A673 (cell line): ENCODE data around the gene ITPKB.

Experiments used
- EZH2 ChIP-seq: fragments of 200-600 bp; sonication (generic); IDR thresholded peaks from 2 replicates; pipeline ENCODE4 v1.6.1; 2017; ENCODE audit warnings: borderline replicate concordance, low read depth, mild to moderate bottlenecking, mixed read lengths, antibody characterized with exemption, low read length; ENCODE audit not compliant: poor library complexity, severe bottlenecking
- TF ChIP-seq, protein P1 (sequence below): fragments of 300-800, 200-600 bp; sonication (generic); conservative IDR thresholded peaks from 2 replicates; pipeline ENCODE4 v1.5.1; 2017; ENCODE audit warnings: low read depth, mild to moderate bottlenecking, antibody characterized with exemption, low read length, moderate library complexity, mixed read lengths

DNA sequence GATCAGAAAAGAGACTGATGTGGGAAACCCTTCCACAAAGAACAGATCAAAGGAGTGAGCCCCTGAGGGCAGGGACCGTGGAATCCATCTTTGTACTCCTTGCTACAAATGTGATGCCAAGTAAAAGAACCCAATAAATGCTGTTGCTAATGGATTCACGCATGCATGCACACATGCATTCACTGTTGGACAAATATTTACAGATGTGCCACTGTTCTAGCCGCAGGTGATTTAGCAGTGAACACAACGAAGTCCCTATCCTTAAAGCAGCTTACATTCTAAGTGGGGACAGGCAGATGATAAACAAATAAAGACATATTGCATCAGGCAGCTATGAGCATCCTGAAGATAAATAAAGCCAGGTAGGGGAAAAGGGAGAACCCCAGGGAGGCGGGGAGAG, 67.8 kb downstream of the ITPKB start:
- TF ChIP-seq, protein P1, sequence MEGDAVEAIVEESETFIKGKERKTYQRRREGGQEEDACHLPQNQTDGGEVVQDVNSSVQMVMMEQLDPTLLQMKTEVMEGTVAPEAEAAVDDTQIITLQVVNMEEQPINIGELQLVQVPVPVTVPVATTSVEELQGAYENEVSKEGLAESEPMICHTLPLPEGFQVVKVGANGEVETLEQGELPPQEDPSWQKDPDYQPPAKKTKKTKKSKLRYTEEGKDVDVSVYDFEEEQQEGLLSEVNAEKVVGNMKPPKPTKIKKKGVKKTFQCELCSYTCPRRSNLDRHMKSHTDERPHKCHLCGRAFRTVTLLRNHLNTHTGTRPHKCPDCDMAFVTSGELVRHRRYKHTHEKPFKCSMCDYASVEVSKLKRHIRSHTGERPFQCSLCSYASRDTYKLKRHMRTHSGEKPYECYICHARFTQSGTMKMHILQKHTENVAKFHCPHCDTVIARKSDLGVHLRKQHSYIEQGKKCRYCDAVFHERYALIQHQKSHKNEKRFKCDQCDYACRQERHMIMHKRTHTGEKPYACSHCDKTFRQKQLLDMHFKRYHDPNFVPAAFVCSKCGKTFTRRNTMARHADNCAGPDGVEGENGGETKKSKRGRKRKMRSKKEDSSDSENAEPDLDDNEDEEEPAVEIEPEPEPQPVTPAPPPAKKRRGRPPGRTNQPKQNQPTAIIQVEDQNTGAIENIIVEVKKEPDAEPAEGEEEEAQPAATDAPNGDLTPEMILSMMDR = no peak
- no peak for TF ChIP-seq EZH2
